HG03432 (cell line): Measurements from ENCODE around the gene PATJ.
"Not testable (repeated sequence)": the region's sequence is repeated elsewhere in the genome, so short reads cannot be mapped to it uniquely, and the experiment has no call there.

Experiments
- ATAC-seq: cut with Tn5 transposase; IDR thresholded peaks from one replicate; pipeline ENCODE4 v1.9.1; 2021; ENCODE audit warnings: mild to moderate bottlenecking, moderate library complexity; ENCODE audit not compliant: unreplicated experiment

The PATJ gene

DNA sequence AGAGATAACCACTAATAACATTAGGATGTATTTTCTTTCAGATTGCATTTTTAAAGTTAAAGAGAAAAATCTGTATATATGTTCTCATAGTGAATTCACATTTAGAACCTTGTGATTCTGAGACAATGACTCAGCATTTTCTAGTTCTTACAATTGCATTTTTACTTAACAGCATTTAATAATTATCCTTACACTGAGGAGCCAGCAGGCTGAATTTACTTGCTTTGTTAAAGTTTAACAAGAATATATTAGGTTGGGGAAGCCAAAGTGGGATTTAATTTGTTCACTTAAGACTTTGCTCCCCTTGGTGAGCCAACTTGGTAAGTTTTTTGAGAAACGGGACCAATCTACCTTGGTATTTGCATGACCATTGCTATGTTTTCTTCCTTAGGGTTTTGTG, 4.5 kb downstream of the PATJ start:
- no peak for ATAC-seq

DNA sequence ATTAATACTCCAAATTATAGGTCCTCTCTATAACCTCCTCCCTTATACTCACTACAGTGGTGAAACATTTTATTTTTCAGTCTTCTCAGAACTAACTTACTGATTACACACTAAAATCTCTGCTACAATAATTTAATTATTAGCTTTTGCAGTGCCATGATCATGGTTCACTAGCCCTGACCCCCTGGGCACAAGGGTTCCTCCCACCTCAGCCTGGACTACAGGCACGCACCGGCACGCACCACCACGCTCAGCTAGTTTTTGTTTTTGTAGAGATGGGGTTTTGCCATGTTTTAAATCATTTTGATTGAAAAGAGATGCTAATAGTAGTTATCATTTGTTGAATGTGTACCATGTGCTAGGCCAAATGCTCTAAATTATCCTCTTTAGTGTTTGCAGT, 6.3 kb downstream of the PATJ start:
- ATAC-seq, result no peak

DNA sequence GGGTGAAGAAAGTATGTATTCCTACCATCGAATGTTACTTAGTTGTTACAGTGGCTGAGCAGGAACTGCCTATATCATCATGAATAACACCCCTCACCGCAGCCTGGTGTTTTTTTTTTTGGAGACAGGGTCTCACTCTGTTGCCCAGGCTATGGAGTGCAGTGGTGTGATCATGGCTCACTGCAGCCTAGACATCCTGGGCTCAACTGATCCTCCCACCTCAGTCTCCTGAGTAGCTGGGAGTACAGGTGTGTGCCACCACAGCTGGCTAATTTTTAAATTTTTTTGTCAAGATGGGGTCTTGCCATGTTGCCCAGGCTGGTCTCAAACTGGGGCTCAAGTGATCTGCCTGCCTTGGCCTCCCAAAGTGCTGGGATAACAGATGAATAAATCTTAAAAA, 7.3 kb downstream of the PATJ start:
- ATAC-seq, result no peak

DNA sequence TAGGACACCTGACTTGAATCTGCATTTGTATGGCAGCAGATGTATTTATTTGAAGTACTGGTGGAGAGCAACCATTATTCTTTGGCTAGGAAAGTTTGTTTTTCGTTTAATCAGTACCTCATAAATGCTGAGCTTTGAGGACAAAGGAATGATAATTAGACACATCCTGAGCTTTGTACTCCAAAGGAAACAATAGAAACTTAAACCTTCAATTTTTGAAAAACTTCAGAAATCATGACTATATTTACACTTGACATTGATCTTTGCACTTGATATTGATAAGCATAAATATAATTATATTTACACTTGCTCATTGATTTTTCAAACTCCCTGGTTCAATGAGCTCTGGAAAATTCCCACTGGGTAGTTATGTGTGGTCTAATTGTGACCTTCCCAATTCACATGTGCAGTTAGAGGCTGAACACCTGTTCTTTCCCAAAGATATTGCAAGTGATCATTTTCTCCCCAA, 10.7 kb downstream of the PATJ start:
- no peak for ATAC-seq

DNA sequence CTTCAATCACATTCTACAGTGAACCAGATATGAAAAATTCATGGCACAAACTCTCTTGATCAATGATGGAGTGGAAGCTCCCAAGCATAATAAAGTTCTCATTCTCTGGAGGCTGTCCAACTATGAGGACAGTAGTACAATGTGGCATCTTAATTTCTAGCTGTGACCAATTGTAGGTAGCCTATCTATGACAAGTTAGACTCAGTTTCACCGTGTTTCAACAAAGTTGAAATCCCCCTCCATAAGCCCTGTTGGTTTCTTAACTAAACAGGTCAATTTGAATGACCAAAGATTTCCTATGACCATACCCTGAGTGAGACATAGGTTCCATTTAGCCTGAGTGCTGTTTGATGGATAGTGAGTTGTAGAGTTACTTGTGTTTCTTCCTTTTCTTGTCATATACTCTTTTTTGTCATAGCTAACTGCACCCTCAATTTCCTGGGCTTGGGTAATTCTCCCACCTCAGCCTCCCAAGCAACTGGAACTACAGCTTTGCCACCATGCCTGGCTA, 11.8 kb downstream of the PATJ start:
- no peak for ATAC-seq

DNA sequence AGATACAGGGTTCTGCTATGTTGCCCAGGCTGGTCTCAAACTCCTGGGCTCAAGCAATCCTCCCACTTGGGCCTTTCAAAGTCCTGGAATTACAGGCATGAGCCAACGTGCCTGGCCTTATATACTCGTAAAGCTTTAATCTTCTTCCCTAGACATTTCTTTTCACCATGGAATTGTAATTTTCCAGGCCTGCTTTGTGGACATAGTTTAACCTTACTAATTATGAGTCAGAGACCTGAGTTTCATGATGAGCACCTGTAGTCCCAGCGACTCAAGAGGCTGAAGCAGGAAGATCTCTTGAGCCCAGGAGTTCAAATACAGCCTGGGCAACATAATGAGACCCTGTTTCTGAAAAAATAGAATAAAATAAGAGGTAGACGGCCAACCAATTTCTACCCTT, 12.3 kb downstream of the PATJ start:
- no peak for ATAC-seq

DNA sequence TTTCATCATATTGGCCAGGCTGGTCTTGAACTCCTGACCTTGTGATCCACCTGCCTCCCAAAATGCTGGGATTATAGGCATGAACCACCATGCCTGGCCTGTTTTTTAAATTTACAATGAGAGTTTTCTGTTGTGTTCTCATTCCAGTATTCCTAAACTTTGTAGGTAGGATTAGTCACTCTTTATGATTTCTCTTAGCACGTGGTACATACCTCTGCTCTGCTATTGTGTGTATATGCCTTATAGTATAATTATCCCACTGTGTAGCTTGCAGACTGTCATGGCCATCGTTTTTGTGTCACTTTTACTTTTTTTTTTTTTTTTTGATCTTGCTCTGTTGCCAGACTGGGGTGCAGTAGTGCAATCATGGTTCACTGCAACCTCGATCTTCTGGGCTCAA, 14.5 kb downstream of the PATJ start:
- ATAC-seq, result no peak

DNA sequence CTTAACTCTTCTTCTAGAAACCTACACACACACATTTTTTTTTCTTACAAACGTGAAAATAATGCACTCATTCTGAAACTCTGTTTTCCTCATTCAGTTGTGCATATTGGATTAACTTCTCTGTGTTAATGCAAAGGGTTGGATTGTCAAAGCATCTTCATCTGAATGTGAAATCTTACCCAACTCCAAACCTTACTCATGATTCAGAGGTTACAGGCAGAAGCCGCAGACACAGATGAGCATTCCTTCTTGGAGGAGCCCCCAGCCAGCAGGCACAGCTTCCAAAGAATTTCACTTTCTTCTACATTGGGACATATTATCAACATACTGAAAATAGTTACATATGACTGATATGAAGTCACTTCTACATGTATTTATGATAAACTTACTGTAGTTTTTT, 15.7 kb downstream of the PATJ start:
- no peak for ATAC-seq

DNA sequence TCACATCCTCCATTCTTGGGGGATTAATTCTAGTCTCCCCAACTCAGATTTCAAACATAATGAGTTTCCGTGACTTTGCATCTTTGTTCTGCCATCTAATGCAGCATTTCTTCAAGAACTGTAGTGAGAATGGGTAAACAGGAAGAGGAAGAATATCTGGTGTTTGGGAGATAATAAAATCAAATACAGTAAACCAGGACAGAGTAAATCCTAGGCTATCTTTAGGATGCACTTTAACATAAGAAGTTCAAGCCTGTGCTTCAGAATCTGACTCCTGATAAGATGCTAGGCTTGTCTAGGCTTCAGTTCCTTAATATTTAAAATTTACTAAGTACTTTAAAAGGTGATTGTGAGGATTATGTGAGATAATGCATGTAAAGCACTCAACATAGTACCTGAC, 27.9 kb downstream of the PATJ start:
- no peak for ATAC-seq

DNA sequence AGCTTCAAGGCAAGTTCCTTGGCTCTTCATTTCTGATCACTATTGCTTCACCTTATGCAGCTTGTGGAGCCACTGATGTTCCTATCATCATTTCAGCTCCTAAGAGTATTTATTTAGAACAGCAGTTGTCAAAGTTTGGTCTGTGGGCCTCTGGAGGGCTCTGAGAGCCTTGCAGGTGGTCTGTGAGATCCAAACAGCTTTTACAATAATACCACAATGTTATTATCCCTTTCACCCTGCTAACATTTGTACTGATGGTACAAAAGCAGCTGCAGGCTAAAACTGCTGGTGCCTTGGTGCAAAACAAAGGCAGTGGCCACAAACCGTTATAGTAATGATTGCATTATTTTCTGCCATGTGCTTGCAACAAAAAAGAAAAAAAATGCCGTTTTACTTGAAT, 33.8 kb downstream of the PATJ start:
- ATAC-seq, result no peak

DNA sequence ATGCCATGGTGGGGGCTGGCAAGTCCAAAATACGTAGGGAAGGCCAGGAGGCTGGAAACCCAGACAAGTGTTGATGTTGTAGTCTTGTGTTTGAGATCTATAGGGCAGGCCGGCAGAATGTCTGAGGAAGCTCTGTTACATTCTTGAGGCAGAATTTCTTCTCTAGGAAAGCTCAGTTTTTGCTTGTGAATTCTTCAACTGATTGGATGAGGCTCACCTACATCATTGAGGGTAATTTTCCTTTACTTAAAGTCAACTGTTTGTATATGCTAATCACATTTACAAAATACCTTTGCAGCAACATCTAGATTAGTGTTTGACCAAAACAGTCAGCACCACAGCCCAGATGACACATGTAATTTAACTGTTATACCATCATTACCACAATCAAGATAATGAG, 37.0 kb downstream of the PATJ start:
- ATAC-seq, result no peak

DNA sequence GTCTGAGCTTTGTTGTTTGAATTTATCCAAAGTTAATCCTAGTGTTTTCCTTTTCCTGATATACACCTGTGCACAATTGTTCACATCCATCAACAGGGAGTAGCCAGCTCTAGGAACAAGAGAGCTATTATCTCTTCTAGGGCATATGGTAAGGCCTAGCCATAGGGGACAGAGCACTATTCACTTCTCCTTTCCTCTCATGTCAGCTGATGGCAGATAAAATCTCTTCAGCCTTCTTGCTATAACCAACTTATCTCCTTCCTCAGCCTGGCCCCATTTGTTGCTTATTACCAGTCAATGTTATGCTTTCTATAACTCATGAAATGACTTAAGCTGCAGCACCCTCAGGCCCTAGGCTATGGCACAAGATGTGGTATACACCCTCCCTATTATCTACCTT, 38.9 kb downstream of the PATJ start:
- ATAC-seq, result no peak

DNA sequence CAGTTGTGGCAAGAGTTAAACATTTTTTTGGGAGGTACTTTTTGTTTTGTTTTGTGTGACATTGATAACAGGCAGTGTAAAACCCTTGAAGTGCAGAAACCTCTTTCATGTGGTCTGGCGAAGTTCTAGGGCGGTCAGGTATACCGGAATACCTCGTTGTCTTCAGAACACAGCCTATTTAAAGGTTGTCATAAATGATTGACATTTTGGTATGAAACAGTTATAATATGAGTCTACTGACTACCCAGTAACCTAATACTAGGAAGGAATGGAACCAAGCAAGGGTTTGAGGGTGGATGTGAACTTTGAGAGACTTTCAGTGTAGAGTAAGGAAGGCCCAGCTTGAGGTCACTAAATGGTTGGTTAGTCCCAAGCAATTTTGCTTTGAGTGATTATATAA, 40.5 kb downstream of the PATJ start:
- ATAC-seq, result peak; percentile 93

DNA sequence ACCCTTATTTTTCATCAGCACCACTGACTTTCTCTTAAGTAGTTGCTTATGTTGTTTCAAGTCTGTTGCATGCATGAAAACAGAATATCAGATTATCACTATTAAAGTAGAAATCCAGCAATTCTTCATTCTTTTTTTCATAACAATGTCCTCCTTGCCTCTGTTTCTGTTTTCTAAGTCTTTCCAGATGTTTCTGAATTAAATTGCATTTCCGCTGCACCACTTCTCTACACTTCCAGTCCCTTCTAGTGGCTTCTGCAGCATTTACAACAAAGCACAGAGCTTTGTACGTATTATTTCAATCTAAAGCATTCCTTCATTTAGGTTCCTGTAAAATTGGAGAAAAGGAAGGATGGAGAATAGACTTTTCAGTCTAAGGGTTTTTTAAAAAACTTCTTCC, 42.4 kb downstream of the PATJ start:
- no peak for ATAC-seq

DNA sequence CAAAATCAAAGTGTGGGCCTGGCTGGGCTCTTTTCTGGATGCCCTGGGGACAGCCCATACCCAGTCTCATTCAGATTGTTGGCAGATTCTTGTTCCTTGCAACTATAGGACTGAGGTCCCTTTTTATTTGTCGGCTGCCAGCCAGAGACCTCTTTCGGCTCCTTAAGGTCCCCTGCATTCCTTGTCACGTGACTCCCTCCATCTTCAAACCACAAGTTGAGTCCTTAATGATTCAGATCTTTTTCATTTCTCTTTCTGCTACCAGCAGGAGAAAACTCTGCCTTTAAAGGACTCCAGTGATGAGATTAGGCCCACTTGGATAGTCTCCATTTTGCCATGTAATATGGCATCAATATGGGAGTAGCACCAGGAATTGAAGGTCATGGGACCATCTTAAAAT, 48.6 kb downstream of the PATJ start:
- ATAC-seq, result no peak

DNA sequence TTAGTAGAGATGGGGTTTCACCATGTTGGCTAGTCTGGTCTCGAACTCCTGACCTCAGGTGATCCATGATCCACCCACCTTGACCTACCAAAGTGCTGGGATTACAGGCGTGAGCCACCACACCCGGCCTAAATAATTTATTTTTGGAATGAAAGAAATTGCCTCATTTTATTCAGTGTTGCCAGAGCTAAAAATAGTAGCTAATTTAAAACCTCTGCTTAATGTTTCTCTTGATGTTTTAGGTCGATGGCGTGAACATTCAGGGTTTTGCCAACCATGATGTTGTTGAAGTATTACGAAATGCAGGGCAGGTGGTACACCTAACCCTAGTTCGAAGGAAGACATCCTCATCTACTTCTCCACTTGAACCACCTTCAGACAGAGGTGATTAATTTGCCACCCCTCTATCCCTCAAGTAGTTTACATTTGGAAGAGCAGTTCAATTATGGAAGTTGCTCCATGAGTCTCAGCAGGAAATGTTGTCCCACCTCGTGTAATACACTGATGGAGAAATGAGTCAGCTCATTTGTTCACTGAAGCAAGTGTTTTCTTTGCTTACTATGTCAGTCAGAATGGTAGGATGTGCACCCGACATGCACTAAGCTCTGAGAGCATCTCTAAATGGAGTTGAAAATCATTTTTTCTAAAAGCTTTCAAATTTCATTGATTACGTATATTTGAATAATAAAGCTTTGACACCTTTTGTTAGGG, 54.9 kb downstream of the PATJ start:
- no peak for ATAC-seq

DNA sequence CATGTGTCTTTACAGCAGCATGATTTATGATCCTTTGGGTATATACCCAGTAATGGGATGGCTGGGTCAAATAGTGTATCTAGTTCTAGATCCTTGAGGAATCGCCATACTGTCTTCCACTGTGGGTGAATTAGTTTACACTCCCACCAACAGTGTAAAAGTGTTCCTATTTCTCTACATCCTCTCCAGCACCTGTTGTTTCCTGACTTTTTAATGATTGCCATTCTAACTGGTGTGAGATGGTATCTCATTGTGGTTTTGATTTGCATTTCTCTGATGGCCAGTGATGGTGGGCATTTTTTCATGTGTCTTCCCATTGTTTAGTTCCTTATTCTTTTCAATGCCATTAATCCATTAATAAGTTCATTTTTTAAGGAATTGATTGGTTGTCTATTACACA, 58.8 kb downstream of the PATJ start:
- ATAC-seq, result not testable (repeated sequence)

DNA sequence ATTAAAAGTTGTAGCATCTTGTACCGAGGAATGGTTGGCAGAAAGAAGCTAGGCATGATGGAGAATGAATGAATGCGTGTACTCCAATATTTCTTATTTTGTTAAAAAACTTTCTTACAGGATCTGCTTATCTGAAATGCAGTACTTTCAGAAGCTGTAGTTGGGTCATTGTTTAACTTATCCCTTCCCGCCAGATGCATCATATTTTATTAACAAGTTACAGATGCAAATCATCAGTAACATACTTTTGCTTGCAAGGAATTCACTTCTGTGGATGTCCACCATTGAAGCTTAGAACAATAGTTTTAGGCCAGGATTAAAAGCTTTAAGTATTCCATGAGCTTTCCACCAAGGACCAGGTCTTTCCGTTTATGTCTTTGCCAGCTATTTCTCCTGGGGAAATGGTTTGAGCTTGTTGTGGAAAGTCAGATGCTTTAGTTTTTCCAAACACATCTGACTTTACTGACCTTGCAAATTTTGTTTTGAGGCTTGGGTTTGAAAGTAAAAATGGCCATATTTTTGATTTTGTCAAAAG, 65.4 kb downstream of the PATJ start:
- ATAC-seq, result no peak

DNA sequence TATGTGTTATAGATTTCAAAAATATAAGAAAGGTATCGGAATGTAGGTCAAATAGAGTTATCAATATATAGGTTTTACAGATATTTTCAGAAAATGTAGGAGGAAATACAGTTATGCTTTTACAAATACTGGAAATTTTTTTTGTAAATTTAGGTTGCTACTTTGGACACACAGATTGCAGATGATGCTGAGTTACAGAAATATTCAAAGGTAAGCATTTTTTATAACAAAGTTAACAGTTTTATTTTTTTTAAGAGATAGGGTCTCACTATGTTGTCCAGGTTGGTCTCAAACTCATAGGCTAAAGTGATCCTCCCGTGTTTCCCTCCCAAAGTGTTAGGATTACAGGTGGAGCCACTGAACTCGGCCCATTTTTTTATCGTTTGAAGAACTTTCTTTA, 66.0 kb downstream of the PATJ start:
- no peak for ATAC-seq

DNA sequence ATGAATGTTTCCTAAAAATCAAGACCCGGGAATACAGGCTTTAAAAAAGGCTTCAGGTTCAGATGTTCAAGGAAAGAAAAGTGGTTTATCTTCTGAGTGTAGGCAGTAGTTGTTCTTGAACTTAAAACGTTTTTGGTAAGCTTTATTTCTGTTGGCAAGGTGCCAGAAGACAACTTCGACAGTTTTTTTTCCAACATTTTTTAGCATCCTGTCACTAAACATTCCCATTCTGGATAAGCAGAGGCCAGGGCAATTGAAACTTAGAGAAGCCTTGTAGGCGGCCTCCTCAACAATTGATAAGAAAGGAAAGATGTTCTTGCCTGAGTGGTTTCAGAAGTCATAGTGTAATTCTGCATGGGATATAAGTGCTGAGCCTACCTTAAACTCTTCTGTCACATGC, 66.7 kb downstream of the PATJ start:
- ATAC-seq, result no peak

DNA sequence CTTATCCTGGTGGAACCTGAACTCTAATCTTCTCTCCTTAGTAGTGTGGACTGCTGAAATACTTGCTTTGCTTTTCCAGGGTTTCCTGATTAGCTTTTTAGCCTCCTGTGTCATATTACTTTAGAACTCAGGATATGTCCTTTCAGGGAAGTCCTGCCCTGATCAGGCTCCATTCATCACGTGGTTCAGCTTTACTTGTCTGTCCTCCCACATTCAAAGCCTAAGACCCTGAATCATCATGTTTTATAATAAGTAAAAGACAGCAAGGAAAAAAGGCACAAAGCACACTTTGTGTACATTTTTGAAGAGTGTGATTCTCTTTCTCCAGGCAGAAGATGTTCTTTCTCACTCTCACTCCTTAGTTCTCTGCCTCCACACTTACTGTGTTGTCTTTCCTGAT, 70.6 kb downstream of the PATJ start:
- ATAC-seq, result no peak

DNA sequence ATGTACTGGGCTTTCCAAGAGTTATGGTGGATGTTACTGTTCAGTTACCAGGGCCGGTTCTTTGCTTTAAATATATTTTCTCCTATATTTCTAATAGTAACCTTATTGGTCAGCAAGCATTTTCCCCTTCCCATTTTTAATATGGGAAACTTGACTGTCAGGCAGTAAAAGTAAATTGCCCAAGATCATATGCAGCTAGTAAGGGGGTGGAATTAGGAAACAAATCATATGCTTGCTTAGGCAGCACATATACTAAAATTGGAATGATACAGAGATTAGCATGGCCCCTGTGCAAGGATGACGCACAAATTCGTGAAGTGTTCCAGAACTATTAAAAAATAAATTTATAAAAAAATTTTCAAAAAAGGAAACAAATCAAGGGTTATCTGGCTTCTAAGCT, 73.9 kb downstream of the PATJ start:
- ATAC-seq, result no peak

DNA sequence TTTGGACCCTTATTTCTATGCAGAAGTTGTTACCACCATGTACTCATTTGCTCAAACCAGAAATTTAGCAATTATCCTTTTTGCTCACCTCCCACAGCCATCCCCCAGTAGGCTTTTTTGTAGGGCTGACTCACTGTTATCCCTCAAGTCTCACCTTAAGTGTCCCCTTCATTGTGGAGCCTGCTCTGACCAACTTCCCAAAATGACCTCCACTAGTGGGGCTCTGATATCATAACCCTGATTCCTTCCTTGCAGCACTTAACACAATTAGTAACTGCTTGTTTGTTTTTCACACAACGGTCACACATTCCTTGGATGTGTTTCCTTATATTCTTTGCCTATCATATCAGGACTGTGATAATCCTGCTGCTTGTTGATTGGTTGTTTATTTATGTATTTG, 76.7 kb downstream of the PATJ start:
- ATAC-seq, result no peak
